ENCODE results near the gene P2RX3.
"Not testable (repeated sequence)": the region's sequence is repeated elsewhere in the genome, so short reads cannot be mapped to it uniquely, and the experiment has no call there.

P2RX3 gene

GRCh38 chr11:57325735-57326048, 12.5 kb upstream of the P2RX3 start:
- DNase-seq: no peak

GRCh38 chr11:57327721-57328120, 10.4 kb upstream of the P2RX3 start:
- DNase-seq: no peak

GRCh38 chr11:57330029-57330428, 8.1 kb upstream of the P2RX3 start:
- no peak for DNase-seq

GRCh38 chr11:57331720-57332119, 6.4 kb upstream of the P2RX3 start:
- DNase-seq: no peak

GRCh38 chr11:57332694-57333440, 5.3 kb upstream of the P2RX3 start:
- no peak for DNase-seq

- DNase-seq: no peak
Observed at GRCh38 chr11:57335023-57335342, 3.2 kb upstream of the P2RX3 start.

- DNase-seq: no peak
Observed at GRCh38 chr11:57335343-57336110, 2.6 kb upstream of the P2RX3 start, which contains the start of gene SSRP1. TSS of gene SSRP1 (minus strand) at chr11:57335892. CDS start at chr11:57335121, 771 bp downstream.

GRCh38 chr11:57336111-57336666, 2.0 kb upstream of the P2RX3 start:
- DNase-seq: no peak

- not testable (repeated sequence) for DNase-seq
Observed at GRCh38 chr11:57336856-57337255, 1.3 kb upstream of the P2RX3 start.

- no peak for DNase-seq
Observed at GRCh38 chr11:57339328-57339727, 1.2 kb downstream of the P2RX3 start.

- no peak for DNase-seq
Observed at GRCh38 chr11:57340039-57340615, 2.0 kb downstream of the P2RX3 start.

- no peak for DNase-seq
Observed at GRCh38 chr11:57341250-57341808, 3.2 kb downstream of the P2RX3 start.

GRCh38 chr11:57342702-57343101, 4.5 kb downstream of the P2RX3 start:
- no peak for DNase-seq

GRCh38 chr11:57343825-57344224, 5.7 kb downstream of the P2RX3 start:
- no peak for DNase-seq

- DNase-seq: no peak
Observed at GRCh38 chr11:57344826-57345225, 6.7 kb downstream of the P2RX3 start.

GRCh38 chr11:57345555-57346211, 7.5 kb downstream of the P2RX3 start:
- no peak for DNase-seq

GRCh38 chr11:57347336-57347735, 9.2 kb downstream of the P2RX3 start:
- no peak for DNase-seq

- no peak for DNase-seq
Observed at GRCh38 chr11:57348052-57348451, 9.9 kb downstream of the P2RX3 start.

- DNase-seq: no peak
Observed at GRCh38 chr11:57348636-57349313, 10.6 kb downstream of the P2RX3 start.

GRCh38 chr11:57349491-57350274, 11.5 kb downstream of the P2RX3 start:
- DNase-seq: no peak

GRCh38 chr11:57353036-57353435, 14.9 kb downstream of the P2RX3 start:
- no peak for DNase-seq

- DNase-seq: no peak
Observed at GRCh38 chr11:57353446-57353845, 15.3 kb downstream of the P2RX3 start.

All from SHP77 treated with DMSO at 0.1 percent for 48 hours (cell line).